Embryonic facial prominence (tissue), 1 donor: ENCODE measurements around the gene MPG.

Experiments used
- DNase-seq: peaks from one replicate; pipeline ENCODE4 v3.0.0-alpha.2; 2016; ENCODE audit errors: extremely low spot score

The MPG gene

DNA sequence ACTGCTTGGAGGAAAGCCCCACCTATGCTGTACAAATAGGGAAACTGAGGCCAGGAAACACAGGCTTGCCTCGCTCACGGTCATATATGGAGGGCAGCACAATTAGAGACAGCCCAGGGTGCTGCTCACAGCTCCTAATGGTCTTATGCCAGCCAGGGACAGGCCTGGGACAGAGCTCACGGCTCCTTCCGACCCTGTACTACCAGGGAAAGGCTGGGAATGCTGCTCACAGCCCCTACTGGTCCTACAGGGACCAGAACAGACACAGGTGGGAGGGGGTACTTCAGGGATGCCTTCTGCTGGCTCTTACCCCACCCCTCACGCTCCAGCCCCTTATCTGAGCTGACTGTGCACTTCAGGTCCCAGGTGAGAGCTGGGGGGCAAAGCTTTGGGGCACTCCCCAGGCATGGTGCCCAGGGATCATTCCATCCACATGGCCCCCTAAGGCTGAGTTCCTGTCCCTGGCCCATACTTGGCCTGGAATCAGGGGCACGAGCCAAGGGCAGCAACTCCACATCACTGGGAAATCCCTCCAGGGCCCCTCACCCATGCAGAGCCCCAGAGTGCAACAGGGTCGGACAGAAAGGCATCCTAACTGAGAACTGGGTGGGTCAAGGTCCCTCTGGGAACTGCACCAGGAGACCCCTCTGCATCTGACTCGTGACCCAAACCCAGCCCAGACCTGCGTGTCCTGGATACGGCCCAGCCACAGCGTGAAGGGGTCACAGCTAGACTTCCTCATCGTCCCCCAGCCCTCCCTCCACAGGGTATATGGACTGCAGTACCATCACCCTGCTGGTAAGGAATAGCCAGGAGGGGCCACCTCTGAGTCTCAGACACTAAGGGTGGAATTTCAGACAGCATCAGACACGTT, 11.5 kb upstream of the MPG start:
- no peak for DNase-seq

- no peak for DNase-seq
Measured at GRCh38 chr16:67183-67791, 10.7 kb upstream of the MPG start.

DNA sequence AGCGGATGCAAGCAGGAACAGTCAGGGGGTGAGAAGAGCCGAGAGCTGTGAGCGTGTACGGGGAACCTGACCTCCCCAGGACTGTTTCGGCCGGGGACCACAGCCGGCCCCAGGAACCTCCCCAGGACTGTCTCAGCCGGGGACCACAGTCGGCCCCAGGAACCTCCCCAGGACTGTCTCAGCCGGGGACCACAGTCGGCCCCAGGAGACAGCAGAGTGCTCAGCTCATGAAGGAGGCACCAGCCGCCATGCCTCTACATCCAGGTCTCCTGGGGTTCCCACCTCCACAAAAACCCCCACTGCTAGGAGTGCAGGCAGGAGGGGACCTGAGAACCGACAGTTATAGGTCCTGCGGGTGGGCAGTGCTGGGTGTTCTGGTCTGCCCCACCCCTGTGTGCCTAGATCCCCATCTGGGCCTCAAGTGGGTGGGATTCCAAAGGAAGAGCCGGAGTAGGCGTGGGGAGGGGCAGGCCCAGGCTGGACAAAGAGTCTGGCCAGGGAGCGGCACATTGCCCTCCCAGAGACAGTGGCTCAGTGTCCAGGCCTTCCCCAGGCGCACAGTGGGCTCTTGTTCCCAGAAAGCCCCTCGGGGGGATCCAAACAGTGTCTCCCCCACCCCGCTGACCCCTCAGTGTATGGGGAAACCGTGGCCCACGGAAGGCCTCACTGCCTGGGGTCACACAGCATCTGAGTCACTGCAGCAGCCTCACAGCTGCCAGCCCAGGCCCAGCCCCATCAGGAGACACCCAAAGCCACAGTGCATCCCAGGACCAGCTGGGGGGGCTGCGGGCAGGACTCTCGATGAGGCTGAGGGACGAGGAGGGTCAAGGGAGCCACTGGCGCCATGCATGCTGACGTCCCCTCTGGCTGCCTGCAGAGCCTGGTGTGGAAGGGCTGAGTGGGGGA, 9.9 kb upstream of the MPG start:
- no peak for DNase-seq

GRCh38 chr16:69181-69580, 8.8 kb upstream of the MPG start:
- DNase-seq, result no peak

- no peak for DNase-seq
Measured at GRCh38 chr16:71210-71539, 6.8 kb upstream of the MPG start.

DNA sequence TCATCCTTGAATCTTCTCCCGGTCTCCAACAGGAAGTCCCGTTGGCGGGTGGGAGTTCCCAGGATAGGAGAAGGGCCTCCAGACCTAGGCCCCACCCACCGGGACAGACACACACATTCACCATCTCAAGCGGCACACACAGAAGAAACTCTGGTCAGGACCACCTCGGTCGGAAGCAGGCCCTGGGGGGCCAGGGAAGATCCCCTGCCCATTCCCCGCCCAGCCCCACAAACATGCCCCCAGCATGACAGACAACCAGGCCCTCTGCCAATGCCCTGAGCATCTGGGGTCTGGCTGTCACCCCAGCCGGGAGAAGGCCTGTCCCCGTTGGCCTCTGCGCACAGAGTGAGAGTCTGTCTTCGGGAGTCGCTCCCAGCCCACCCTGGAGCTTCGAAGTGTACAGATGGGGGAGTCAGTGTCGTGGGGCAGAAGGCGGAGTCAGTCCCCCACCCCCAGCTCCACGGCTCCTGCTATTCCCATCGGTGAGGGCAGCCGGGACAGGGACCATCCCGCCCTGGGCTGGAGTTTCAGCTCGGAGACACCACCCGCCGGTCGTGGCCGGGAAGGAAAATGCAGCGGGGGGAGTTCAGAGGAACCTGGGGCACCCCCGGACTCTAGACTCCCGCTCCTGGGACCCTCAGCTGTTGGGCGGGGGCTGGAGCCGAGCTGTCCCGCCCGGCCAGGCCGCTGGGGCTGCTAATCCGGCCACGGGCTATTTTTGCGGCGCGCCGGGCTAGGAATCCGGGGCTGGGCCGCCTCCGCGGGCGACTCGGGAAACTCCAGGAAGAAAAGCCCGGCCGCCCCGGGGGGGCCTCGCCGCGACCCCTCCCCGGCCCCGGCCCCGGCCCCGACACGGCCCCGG, 6.3 kb upstream of the MPG start:
- no peak for DNase-seq

GRCh38 chr16:72561-73548, 5.2 kb upstream of the MPG start, which contains the start of gene RHBDF1:
TSS of gene RHBDF1 (minus strand) at chr16:72631. CDS start at chr16:65015, 7,616 bp downstream.
- DNase-seq, result no peak

- DNase-seq, result no peak
Measured at GRCh38 chr16:74051-74746, 3.8 kb upstream of the MPG start.

- DNase-seq, result no peak
Measured at GRCh38 chr16:74747-75334, 3.2 kb upstream of the MPG start.

DNA sequence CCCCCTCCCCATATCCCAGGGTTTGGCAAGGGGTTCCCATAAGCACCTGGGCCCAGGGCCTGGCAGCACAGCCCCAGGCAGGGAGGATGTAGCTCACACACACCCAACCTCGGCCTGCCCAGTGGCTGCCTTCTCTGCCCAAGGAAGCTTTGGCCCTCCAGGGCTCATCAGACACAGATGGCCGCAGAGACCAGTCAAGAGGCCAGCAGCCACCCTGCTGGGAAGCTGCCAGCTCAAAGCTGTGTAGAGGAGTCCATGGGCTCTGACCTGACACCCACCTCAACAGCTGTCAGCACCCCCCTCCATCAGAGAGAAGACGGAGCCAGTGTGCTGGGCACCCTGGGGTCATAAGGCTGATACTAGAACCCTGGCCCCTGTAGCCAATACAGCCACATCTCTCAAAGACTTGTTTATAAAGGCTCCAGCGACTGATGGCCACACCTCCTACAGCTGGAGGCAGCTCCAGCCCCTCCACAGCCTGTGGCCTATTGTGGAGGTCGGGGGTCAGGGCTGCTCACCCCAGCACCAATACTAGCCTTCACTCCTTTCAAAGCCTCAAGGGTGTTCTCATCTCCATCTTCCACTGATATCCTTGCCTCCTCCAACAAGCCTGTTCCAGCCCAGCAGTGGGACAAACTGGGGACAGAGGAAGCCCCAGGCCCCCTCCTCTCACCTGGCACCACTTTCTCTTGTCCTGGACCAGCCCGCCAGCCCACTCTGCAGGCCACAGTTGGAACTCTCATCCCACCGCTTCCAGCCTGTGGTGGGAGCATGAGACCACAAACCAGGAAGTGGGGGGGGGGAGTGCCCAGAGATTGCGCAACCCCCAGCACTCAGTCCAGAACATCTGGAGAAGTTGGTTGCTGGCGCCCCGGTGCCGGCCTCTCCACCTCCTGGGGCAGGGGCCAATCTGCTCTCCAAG, 2.2 kb upstream of the MPG start:
- DNase-seq, result no peak

GRCh38 chr16:76535-77272, 1.3 kb upstream of the MPG start:
- no peak for DNase-seq

GRCh38 chr16:77273-77806, 685 bp upstream of the MPG start:
- DNase-seq, result no peak

DNA sequence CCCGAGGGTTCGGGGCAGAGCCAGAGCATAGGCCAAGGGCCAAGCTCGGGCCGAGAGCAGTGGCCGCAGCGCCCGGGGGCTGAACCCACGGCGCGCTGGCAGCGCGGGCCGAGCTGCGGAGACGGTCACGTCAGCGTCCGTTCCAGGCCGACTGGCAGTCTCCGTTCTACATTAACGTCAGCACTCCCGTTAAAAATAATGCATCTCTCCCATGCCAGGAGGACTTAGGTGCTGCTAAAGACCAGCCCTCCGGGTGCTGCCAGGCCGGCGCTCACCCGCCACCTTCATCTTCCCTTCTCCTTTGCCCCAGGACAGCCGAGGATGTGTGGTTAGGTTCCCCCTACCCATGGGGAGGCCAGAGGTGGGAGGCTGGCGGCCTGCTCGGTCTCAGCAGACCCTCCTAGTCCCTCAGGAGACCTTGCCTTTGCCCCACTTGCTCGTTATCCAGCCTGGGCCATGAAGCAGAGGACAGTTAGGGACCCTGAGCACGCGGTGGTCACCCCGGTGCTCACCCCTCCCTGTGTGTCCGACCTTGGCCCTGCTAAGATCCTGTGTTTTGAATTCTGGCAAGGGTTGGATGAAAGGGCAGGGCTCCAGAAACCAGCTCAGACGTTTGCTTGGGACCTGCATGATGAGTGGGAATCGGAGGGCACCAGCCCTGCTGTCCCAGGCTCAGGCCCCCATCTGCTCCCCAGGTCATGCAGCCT, 572 bp downstream of the MPG start:
- no peak for DNase-seq

DNA sequence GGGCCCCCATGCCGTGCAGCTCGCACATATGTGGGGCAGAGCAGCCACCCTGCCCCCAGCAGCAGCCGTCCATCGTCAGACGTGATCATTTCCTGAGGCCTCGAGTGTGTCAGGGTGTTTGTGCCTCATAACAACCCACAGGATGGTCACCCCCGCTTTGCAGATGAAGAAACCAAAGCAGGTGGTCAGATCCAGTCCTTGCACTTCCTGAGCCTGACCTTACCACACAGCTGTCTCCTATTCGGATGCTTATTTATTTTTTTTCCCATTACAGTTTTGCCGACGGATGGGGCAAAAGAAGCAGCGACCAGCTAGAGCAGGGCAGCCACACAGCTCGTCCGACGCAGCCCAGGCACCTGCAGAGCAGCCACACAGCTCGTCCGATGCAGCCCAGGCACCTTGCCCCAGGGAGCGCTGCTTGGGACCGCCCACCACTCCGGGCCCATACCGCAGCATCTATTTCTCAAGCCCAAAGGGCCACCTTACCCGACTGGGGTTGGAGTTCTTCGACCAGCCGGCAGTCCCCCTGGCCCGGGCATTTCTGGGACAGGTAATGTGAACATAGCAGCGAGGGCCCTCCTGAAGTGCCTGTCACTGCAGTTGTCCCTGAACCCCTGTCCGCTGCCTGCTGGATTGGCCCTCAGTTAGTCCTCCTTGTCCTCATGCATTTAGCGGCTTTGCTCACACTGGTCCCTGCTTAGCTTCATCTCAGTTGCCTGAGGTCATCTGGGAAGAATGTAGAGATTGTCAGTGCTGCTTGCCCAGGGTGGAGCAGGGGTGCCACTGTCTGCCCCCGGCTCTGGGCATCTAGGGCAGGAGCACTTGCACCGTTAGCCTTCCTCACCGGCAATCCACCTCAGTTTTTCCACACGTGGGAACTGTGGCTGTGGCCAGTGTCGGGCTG, 1.4 kb downstream of the MPG start:
- DNase-seq, result no peak

DNA sequence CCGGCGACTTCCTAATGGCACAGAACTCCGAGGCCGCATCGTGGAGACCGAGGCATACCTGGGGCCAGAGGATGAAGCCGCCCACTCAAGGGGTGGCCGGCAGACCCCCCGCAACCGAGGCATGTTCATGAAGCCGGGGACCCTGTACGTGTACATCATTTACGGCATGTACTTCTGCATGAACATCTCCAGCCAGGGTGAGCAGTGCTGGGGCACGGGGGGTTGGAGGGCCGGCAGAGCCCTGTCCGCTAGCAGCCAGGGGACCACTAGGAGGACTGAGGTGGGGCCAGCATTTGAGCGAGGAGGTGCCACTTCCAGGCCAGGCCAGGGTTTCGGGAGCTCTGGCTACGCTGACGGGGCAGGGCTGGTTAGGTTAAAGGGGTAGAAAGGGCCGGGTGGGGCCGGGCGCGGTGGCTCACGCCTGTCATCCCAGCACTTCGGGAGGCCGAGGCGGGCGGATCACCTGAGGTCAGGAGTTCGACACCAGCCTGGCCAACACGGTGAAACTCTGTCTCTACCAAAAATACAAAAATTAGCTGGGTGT, 5.1 kb downstream of the MPG start:
- no peak for DNase-seq
